ENCODE data around the gene EBI3. TPM values are rescaled to one million over a fixed set of nuclear protein-coding genes. Genes with fewer than 3 reads are reported as not detected.
"Not testable (repeated sequence)": the region's sequence is repeated elsewhere in the genome, so short reads cannot be mapped to it uniquely, and the experiment has no call there.

Gene EBI3
- total RNA-seq, 2 experiments from 2014 or later = not detected

GRCh38 chr19:4272894-4273293 lies 43.6 kb downstream of the EBI3 start:
- no peaks in the 10 kb centered on the region for H3K9me2 ChIP-seq (ENCODE audit: insufficient read depth, low read length)
- H3K9me3 ChIP-seq (ENCODE audit: low read length) = no peaks in the 10 kb centered on the region
- H3K4me3 ChIP-seq (ENCODE audit: low read depth, low read length, poor library complexity, severe bottlenecking) = no peak overlapping the region
- H3K4me1 ChIP-seq (ENCODE audit: insufficient read depth, low read length, poor library complexity, severe bottlenecking) = no peaks in the 10 kb centered on the region
- H3K79me2 ChIP-seq (ENCODE audit: insufficient read depth, low read depth, low read length) = no peaks in the 10 kb centered on the region
- no TSS peak for BruUV-seq (replicated peaks)
- no peak overlapping the region for H2AFZ ChIP-seq (ENCODE audit: low read length)
- H3K36me3 ChIP-seq (ENCODE audit: insufficient read depth, low read length) = peaks cover 34% of the 10 kb centered on the region
- DNase-seq (ENCODE audit: low spot score) = no peak
- POLR2A ChIA-PET = no interaction called here
- H3K27ac ChIP-seq (ENCODE audit: low read depth, low read length, poor library complexity, severe bottlenecking) = no peak overlapping the region
- intact Hi-C loops (cut with micrococcal nuclease; ENCODE audit: unreplicated experiment) = no loop called here
- TF ChIP-seq, protein P1, sequence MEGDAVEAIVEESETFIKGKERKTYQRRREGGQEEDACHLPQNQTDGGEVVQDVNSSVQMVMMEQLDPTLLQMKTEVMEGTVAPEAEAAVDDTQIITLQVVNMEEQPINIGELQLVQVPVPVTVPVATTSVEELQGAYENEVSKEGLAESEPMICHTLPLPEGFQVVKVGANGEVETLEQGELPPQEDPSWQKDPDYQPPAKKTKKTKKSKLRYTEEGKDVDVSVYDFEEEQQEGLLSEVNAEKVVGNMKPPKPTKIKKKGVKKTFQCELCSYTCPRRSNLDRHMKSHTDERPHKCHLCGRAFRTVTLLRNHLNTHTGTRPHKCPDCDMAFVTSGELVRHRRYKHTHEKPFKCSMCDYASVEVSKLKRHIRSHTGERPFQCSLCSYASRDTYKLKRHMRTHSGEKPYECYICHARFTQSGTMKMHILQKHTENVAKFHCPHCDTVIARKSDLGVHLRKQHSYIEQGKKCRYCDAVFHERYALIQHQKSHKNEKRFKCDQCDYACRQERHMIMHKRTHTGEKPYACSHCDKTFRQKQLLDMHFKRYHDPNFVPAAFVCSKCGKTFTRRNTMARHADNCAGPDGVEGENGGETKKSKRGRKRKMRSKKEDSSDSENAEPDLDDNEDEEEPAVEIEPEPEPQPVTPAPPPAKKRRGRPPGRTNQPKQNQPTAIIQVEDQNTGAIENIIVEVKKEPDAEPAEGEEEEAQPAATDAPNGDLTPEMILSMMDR (conservative IDR thresholded peaks at IDR 0.05; ENCODE audit: low read length) = no peak
- TF ChIP-seq EZH2phosphoT487 (IDR thresholded peaks at IDR 0.05; ENCODE audit: borderline replicate concordance, low read depth, low read length) = no peak
- no peaks in the 10 kb centered on the region for H4K20me1 ChIP-seq (ENCODE audit: insufficient read depth, low read length)
- CTCF ChIA-PET (ENCODE audit: unreplicated experiment) = interaction anchor here (0.7 kb wide), 1 partner anchor 265 kb away, joined by 3 read pairs; the partner anchor contains the start of gene PIAS4
- H3K4me2 ChIP-seq (ENCODE audit: low read length) = no peak overlapping the region

DNA sequence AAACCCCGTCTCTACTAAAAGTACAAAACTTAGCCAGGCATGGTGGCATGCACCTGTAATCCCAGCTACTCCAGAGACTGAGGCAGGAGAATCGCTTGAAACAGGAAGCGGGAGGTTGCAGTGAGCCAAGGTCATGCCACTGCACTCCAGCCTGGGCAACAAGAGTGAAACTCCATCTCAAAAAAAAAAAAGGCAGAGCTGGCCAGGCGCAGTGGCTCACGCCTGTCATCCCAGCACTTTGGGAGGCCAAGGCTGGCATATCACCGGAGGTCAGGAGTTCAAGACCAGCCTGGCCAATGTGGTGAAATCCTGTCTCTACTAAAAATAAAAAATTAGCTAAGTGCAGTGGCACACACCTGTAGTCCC lies 45.0 kb downstream of the EBI3 start:
- peaks cover 20% of the 10 kb centered on the region for H3K36me3 ChIP-seq (ENCODE audit: insufficient read depth, low read length)
- H4K20me1 ChIP-seq (ENCODE audit: insufficient read depth, low read length); CTCF ChIA-PET (ENCODE audit: unreplicated experiment); H3K9me2 ChIP-seq (ENCODE audit: insufficient read depth, low read length); DNase-seq (ENCODE audit: low spot score); H3K9me3 ChIP-seq (ENCODE audit: low read length); H3K4me3 ChIP-seq (ENCODE audit: low read depth, low read length, poor library complexity, severe bottlenecking); H3K79me2 ChIP-seq (ENCODE audit: insufficient read depth, low read depth, low read length); H2AFZ ChIP-seq (ENCODE audit: low read length); H3K27ac ChIP-seq (ENCODE audit: low read depth, low read length, poor library complexity, severe bottlenecking); H3K4me1 ChIP-seq (ENCODE audit: insufficient read depth, low read length, poor library complexity, severe bottlenecking); H3K4me2 ChIP-seq (ENCODE audit: low read length); intact Hi-C loops (cut with micrococcal nuclease; ENCODE audit: unreplicated experiment); BruUV-seq (replicated peaks): not testable (repeated sequence)
- POLR2A ChIA-PET = interaction anchor here (0.7 kb wide), 1 partner anchor 148 kb away, joined by 4 read pairs; no protein-coding TSS in a partner anchor

GRCh38 chr19:4277191-4277696 lies 47.9 kb downstream of the EBI3 start:
- no peaks in the 10 kb centered on the region for H3K36me3 ChIP-seq (ENCODE audit: insufficient read depth, low read length)
- BruUV-seq (replicated peaks) = no TSS peak
- no peaks in the 10 kb centered on the region for H3K79me2 ChIP-seq (ENCODE audit: insufficient read depth, low read depth, low read length)
- CTCF ChIA-PET (ENCODE audit: unreplicated experiment) = interaction anchor here (0.6 kb wide), 1 partner anchor 65 kb away, joined by 3 read pairs; no protein-coding TSS in a partner anchor
- H3K27ac ChIP-seq (ENCODE audit: low read depth, low read length, poor library complexity, severe bottlenecking) = no peak overlapping the region
- POLR2A ChIA-PET = interaction anchor here (0.6 to 0.8 kb wide), 2 partner anchors 36 to 76 kb away, joined by 3 read pairs; no protein-coding TSS in a partner anchor
- no peaks in the 10 kb centered on the region for H4K20me1 ChIP-seq (ENCODE audit: insufficient read depth, low read length)
- H3K4me1 ChIP-seq (ENCODE audit: insufficient read depth, low read length, poor library complexity, severe bottlenecking) = no peaks in the 10 kb centered on the region
- intact Hi-C loops (cut with micrococcal nuclease; ENCODE audit: unreplicated experiment) = no loop called here
- H3K9me3 ChIP-seq (ENCODE audit: low read length) = no peaks in the 10 kb centered on the region
- no peak overlapping the region for H2AFZ ChIP-seq (ENCODE audit: low read length)
- H3K4me2 ChIP-seq (ENCODE audit: low read length) = no peak overlapping the region
- TF ChIP-seq EZH2phosphoT487 (IDR thresholded peaks at IDR 0.05; ENCODE audit: borderline replicate concordance, low read depth, low read length) = no peak
- TF ChIP-seq, protein P1 (conservative IDR thresholded peaks at IDR 0.05; ENCODE audit: low read length) = no peak
- no peaks in the 10 kb centered on the region for H3K9me2 ChIP-seq (ENCODE audit: insufficient read depth, low read length)
- no peak for DNase-seq (ENCODE audit: low spot score)
- H3K4me3 ChIP-seq (ENCODE audit: low read depth, low read length, poor library complexity, severe bottlenecking) = no peak overlapping the region

Data from OCI-LY7 (cell line).